HEK293T (cell line): ENCODE measurements around the gene CLNS1A.

Experiments used
- BHLHE40 ChIP-seq: fragments of 450-650 bp; IDR thresholded peaks from 2 replicates; pipeline ENCODE4 v1.6.1; 2016; ENCODE audit warnings: mild to moderate bottlenecking, moderate library complexity, borderline replicate concordance
- FOXA1 ChIP-seq: fragments of 450-650 bp; IDR thresholded peaks from 2 replicates; pipeline ENCODE4 v1.6.1; 2016; ENCODE audit warnings: mild to moderate bottlenecking
- FOXM1 ChIP-seq: fragments of 450-650 bp; IDR thresholded peaks from 2 replicates; pipeline ENCODE4 v1.6.1; 2017; ENCODE audit warnings: mild to moderate bottlenecking, borderline replicate concordance
- HDGF ChIP-seq: fragments of 450-650 bp; IDR thresholded peaks from 2 replicates; pipeline ENCODE4 v1.6.1; 2017; ENCODE audit warnings: antibody characterized with exemption, borderline replicate concordance
- TARDBP ChIP-seq: fragments of 450-650 bp; IDR thresholded peaks from 2 replicates; pipeline ENCODE4 v1.6.1; 2016

- TF ChIP-seq FOXA1 (no peak), BHLHE40 (no peak), HDGF (no peak), TARDBP (no peak), FOXM1 (no peak)
These were observed 39.5 kb upstream of the CLNS1A start for GRCh38 chr11:77677138-77677537.
